ENCODE data around the gene DEFB129. TPM values are rescaled to one million over a fixed set of nuclear protein-coding genes. Genes with fewer than 3 reads are reported as not detected.

Gene DEFB129
- total and polyA plus RNA-seq, 9 donors = not detected

Other genes starting within 250 kb of the DEFB129 start
- gene DEFB125, start 139.6 kb upstream of the DEFB129 start, total RNA-seq = not detected
- gene DEFB125, start 139.6 kb upstream of the DEFB129 start, polyA plus RNA-seq (ENCODE audit: insufficient read depth in 1 of 8, insufficient read length in 8 of 8, low replicate concordance in 1 of 8) = not detected
- not detected for gene DEFB126, start 84.7 kb upstream of the DEFB129 start, total RNA-seq
- gene DEFB126, start 84.7 kb upstream of the DEFB129 start, polyA plus RNA-seq (ENCODE audit: insufficient read depth in 1 of 8, insufficient read length in 8 of 8, low replicate concordance in 1 of 8) = not detected
- gene DEFB127, start 69.8 kb upstream of the DEFB129 start, total RNA-seq = not detected
- under 1 TPM in 1 of 8 donors, not detected in 7; 0.41 TPM for gene DEFB127, start 69.8 kb upstream of the DEFB129 start, polyA plus RNA-seq (ENCODE audit: insufficient read depth in 1 of 8, insufficient read length in 8 of 8, low replicate concordance in 1 of 8)
- gene DEFB128, start 37.5 kb upstream of the DEFB129 start, total RNA-seq = not detected
- gene DEFB128, start 37.5 kb upstream of the DEFB129 start, polyA plus RNA-seq (ENCODE audit: insufficient read depth in 1 of 8, insufficient read length in 8 of 8, low replicate concordance in 1 of 8) = not detected
- not detected for gene DEFB132, start 30.5 kb downstream of the DEFB129 start, total RNA-seq
- gene DEFB132, start 30.5 kb downstream of the DEFB129 start, polyA plus RNA-seq (ENCODE audit: insufficient read depth in 1 of 8, insufficient read length in 8 of 8, low replicate concordance in 1 of 8) = not detected
- 2.9 TPM for gene C20orf96, start 63.5 kb downstream of the DEFB129 start, total RNA-seq
- 10 to 100 TPM in 6 of 8 donors, 1 to 10 TPM in 2; 9.4 to 14.0 (median 12.4) TPM for gene C20orf96, start 63.5 kb downstream of the DEFB129 start, polyA plus RNA-seq (ENCODE audit: insufficient read depth in 1 of 8, insufficient read length in 8 of 8, low replicate concordance in 1 of 8)
- 22.4 TPM for gene ZCCHC3, start 70.3 kb downstream of the DEFB129 start, total RNA-seq
- gene ZCCHC3, start 70.3 kb downstream of the DEFB129 start, polyA plus RNA-seq (ENCODE audit: insufficient read depth in 1 of 8, insufficient read length in 8 of 8, low replicate concordance in 1 of 8) = 10 to 100 TPM; 29.2 to 41.4 (median 37.2) TPM
- 5.9 TPM for gene SOX12, start 98.3 kb downstream of the DEFB129 start, total RNA-seq
- gene SOX12, start 98.3 kb downstream of the DEFB129 start, polyA plus RNA-seq (ENCODE audit: insufficient read depth in 1 of 8, insufficient read length in 8 of 8, low replicate concordance in 1 of 8) = 10 to 100 TPM; 19.9 to 27.7 (median 25.3) TPM
- gene NRSN2, start 119.9 kb downstream of the DEFB129 start, total RNA-seq = 12.4 TPM
- gene NRSN2, start 119.9 kb downstream of the DEFB129 start, polyA plus RNA-seq (ENCODE audit: insufficient read depth in 1 of 8, insufficient read length in 8 of 8, low replicate concordance in 1 of 8) = 10 to 100 TPM; 28.3 to 33.6 (median 31.2) TPM
- 3.5 TPM for gene TRIB3, start 153.5 kb downstream of the DEFB129 start, total RNA-seq
- gene TRIB3, start 153.5 kb downstream of the DEFB129 start, polyA plus RNA-seq (ENCODE audit: insufficient read depth in 1 of 8, insufficient read length in 8 of 8, low replicate concordance in 1 of 8) = 1 to 10 TPM; 2.8 to 5.7 (median 4.0) TPM
- gene RBCK1, start 181.0 kb downstream of the DEFB129 start, total RNA-seq = 31.0 TPM
- 10 to 100 TPM; 40.0 to 69.1 (median 54.8) TPM for gene RBCK1, start 181.0 kb downstream of the DEFB129 start, polyA plus RNA-seq (ENCODE audit: insufficient read depth in 1 of 8, insufficient read length in 8 of 8, low replicate concordance in 1 of 8)
- gene TBC1D20, start 235.3 kb downstream of the DEFB129 start, total RNA-seq = 23.6 TPM
- gene TBC1D20, start 235.3 kb downstream of the DEFB129 start, polyA plus RNA-seq (ENCODE audit: insufficient read depth in 1 of 8, insufficient read length in 8 of 8, low replicate concordance in 1 of 8) = 10 to 100 TPM; 27.6 to 37.8 (median 30.0) TPM

All from muscle of leg (tissue), 9 donors.